K562 (cell line): ENCODE results near the gene ING2. TPM values are rescaled to one million over a fixed set of nuclear protein-coding genes. Genes with fewer than 3 reads are reported as not detected.

ENCODE experiments used
- ATAC-seq: fragments of 200-7000 bp; cut with Tn5 transposase; 3 replicates; pipeline ENCODE4 v1.9.1; 2020; ENCODE audit warnings: moderate library complexity
- BruUV-seq: library from RNA; stranded (reverse); fragments of 400-500 nt; replicated peaks from 2 replicates; lab custom pipeline; 2021; lab: Mats Ljungman, UMichigan
- CTCF ChIA-PET: fragments of 300-600 bp; formaldehyde crosslinking; extraction: SDS; loops from one replicate; lab custom pipeline; 2021; ENCODE audit warnings: low intra/inter-chr PET ratio; lab: Yijun Ruan, JAX
- POLR2A ChIA-PET: fragments of 300-600, 350-650 bp; sonication (Branson Sonifier 250); formaldehyde crosslinking; extraction: SDS; loops from one replicate; lab custom pipeline; 2021; ENCODE audit warnings: antibody characterized with exemption, inconsistent platforms; lab: Yijun Ruan, JAX
- DNase-seq, 4 experiments: peaks; one replicate each; pipeline versions ENCODE4 v3.0.0 to v3.0.0-alpha.2; 2011 to 2018; ENCODE audit warnings: low spot score in 3 of 4, mixed read lengths in 3 of 4; ENCODE audit errors: extremely low read depth in 1 of 4
- FAIRE-seq: peaks from 2 replicates; lab custom pipeline; 2011; peaks lifted over from hg19 to GRCh38; lab: Jason Lieb, UNC
- H2AFZ ChIP-seq: 2 replicates; pipeline ENCODE4 v1.6.0; 2011; ENCODE audit warnings: low read depth, low read length, control low read depth, inconsistent platforms
- H3K27ac ChIP-seq: fragments of 200-600 bp; 3 replicates; pipeline ENCODE4 v1.8.0; 2011; ENCODE audit warnings: low read depth, mild to moderate bottlenecking, control low read depth, inconsistent platforms, low read length, moderate library complexity, mixed read lengths; ENCODE audit errors: extremely low read depth
- H3K27me3 ChIP-seq, 2 experiments: fragments of 300-600 bp in 1 of 2; 2 replicates in 1 of 2; 3 replicates in 1 of 2; pipeline versions ENCODE4 v1.6.0 to v1.8.0; 2011; ENCODE audit warnings: inconsistent platforms in 2 of 2, low read length in 2 of 2, mild to moderate bottlenecking in 1 of 2, mixed read lengths in 1 of 2, moderate library complexity in 1 of 2; ENCODE audit not compliant: control insufficient read depth in 2 of 2, insufficient read depth in 2 of 2
- H3K36me3 ChIP-seq: fragments of 300-600 bp; 3 replicates; pipeline ENCODE4 v1.8.0; 2011; ENCODE audit warnings: mild to moderate bottlenecking, low read length, inconsistent platforms; ENCODE audit not compliant: control insufficient read depth, insufficient read depth
- H3K4me1 ChIP-seq, 2 experiments: fragments of 200-600 bp in 1 of 2; replicated peaks in 1 of 2; 2 replicates in 1 of 2; 3 replicates in 1 of 2; pipeline versions ENCODE4 v1.5.1 to v1.8.0; 2011; ENCODE audit warnings: inconsistent platforms in 2 of 2, low read length in 2 of 2, mild to moderate bottlenecking in 1 of 2, mixed read lengths in 1 of 2, moderate library complexity in 1 of 2; ENCODE audit not compliant: control insufficient read depth in 2 of 2, insufficient read depth in 2 of 2
- H3K4me2 ChIP-seq: 2 replicates; pipeline ENCODE4 v1.6.1; 2011; ENCODE audit warnings: low read length, control low read depth, inconsistent platforms, mixed read lengths; ENCODE audit not compliant: insufficient read depth
- H3K4me3 ChIP-seq: fragments of 200-600 bp; sonication (generic), shearing (Covaris generic); 2 replicates; pipeline ENCODE4 v1.5.1; 2016; ENCODE audit warnings: control low read depth, inconsistent platforms
- H3K79me2 ChIP-seq: fragments of 200-600 bp; 3 replicates; pipeline ENCODE4 v1.8.0; 2011; ENCODE audit warnings: low read length, inconsistent platforms; ENCODE audit not compliant: control insufficient read depth, insufficient read depth
- H3K9ac ChIP-seq, 2 experiments: 2 replicates each; pipeline versions ENCODE4 v1.6.0 to v1.6.1; 2011; ENCODE audit warnings: low read depth in 2 of 2, low read length in 2 of 2, control low read depth in 1 of 2, inconsistent platforms in 1 of 2, mild to moderate bottlenecking in 1 of 2, mixed read lengths in 1 of 2; ENCODE audit not compliant: insufficient read depth in 1 of 2
- H3K9me1 ChIP-seq: one replicate; pipeline ENCODE4 v1.6.0; 2011; ENCODE audit warnings: inconsistent platforms, mild to moderate bottlenecking, low read length, moderate library complexity; ENCODE audit not compliant: control insufficient read depth, insufficient read depth
- H3K9me3 ChIP-seq: replicated peaks from 2 replicates; pipeline ENCODE4 v1.5.1; 2011; ENCODE audit warnings: low read depth, low read length, inconsistent platforms; ENCODE audit not compliant: control insufficient read depth, insufficient read depth
- H4K20me1 ChIP-seq: replicated peaks from 2 replicates; pipeline ENCODE4 v1.6.1; 2011; ENCODE audit warnings: low read length, inconsistent platforms, mixed read lengths; ENCODE audit not compliant: control insufficient read depth, insufficient read depth
- CBFA2T3 ChIP-seq: fragments of 450-650 bp; IDR thresholded peaks from 2 replicates; pipeline ENCODE4 v1.6.1; 2017
- ERF ChIP-seq: fragments of 450-650 bp; formaldehyde crosslinking; IDR thresholded peaks from 2 replicates; pipeline ENCODE4 v1.4.0; 2020; ENCODE audit warnings: mild to moderate bottlenecking, mixed read lengths
- IRF1 ChIP-seq: sonication (generic); formaldehyde crosslinking; IDR thresholded peaks from 2 replicates; pipeline ENCODE4 v1.8.0; 2022; ENCODE audit warnings: missing genetic modification reagents, mild to moderate bottlenecking, borderline replicate concordance
- IRF2 ChIP-seq: sonication (generic); formaldehyde crosslinking; IDR thresholded peaks from 2 replicates; pipeline ENCODE4 v1.8.1; 2022; ENCODE audit warnings: mild to moderate bottlenecking, missing genetic modification reagents
- KDM2B ChIP-seq: fragments of 250-450 bp; sonication (Bioruptor Pico); IDR thresholded peaks from 2 replicates; pipeline ENCODE4 v1.8.0; 2021; ENCODE audit warnings: mild to moderate bottlenecking, moderate library complexity
- KDM4B ChIP-seq, 2 experiments: fragments of 450-650 bp in 1 of 2; sonication (generic) in 1 of 2; IDR thresholded peaks; 2 replicates each; pipeline ENCODE4 v1.6.1; 2016 to 2017; ENCODE audit warnings: borderline replicate concordance in 2 of 2, antibody characterized with exemption in 1 of 2, low read depth in 1 of 2, mild to moderate bottlenecking in 1 of 2
- MYC ChIP-seq, 2 experiments: fragments of 250-450 bp in 1 of 2; sonication (Bioruptor Pico) in 1 of 2; IDR thresholded peaks; 2 replicates each; pipeline versions ENCODE4 v1.5.1 to v1.6.1; 2012 to 2021; ENCODE audit warnings: low read depth in 2 of 2, borderline replicate concordance in 1 of 2, improper control_type of control experiment in 1 of 2, low read length in 1 of 2, mild to moderate bottlenecking in 1 of 2, moderate library complexity in 1 of 2
- NEUROD1 ChIP-seq: fragments of 150-350 bp; IDR thresholded peaks from 2 replicates; pipeline ENCODE4 v1.6.1; 2014; ENCODE audit warnings: borderline replicate concordance, low read length, low read depth; ENCODE audit not compliant: partially characterized antibody
- PHF21A ChIP-seq: fragments of 450-650 bp; IDR thresholded peaks from 2 replicates; pipeline ENCODE4 v1.6.1; 2017; ENCODE audit warnings: low read depth, borderline replicate concordance
- POLR3G ChIP-seq: IDR thresholded peaks from 2 replicates; pipeline ENCODE4 v1.6.1; 2011; ENCODE audit not compliant: insufficient read length, insufficient replicate concordance; ENCODE audit errors: extremely low read depth
- RBM39 ChIP-seq: fragments of 200-400 bp; formaldehyde crosslinking; optimal IDR thresholded peaks from 2 replicates; pipeline ENCODE3; 2018; ENCODE audit warnings: low read depth, low read length
- TAF9B ChIP-seq: fragments of 450-650 bp; IDR thresholded peaks from 2 replicates; pipeline ENCODE4 v1.6.1; 2018; ENCODE audit warnings: mild to moderate bottlenecking; ENCODE audit not compliant: partially characterized antibody
- TSC22D4 ChIP-seq: fragments of 450-650 bp; IDR thresholded peaks from 2 replicates; pipeline ENCODE4 v1.6.1; 2016; ENCODE audit warnings: missing genetic modification characterization, missing biosample characterization, control low read depth
- UBTF ChIP-seq, 2 experiments: IDR thresholded peaks; 2 replicates each; pipeline ENCODE4 v1.6.1; 2012; ENCODE audit warnings: improper control_type of control experiment in 2 of 2, low read depth in 2 of 2, low read length in 2 of 2, borderline replicate concordance in 1 of 2
- ZKSCAN1 ChIP-seq: fragments of 150-350 bp; IDR thresholded peaks from 2 replicates; pipeline ENCODE4 v1.6.1; 2016; ENCODE audit warnings: low read depth, low read length
- ZNF395 ChIP-seq: fragments of 200-800 bp; sonication (Bioruptor generic); IDR thresholded peaks from 2 replicates; pipeline ENCODE4 v1.6.1; 2017; ENCODE audit warnings: missing genetic modification characterization, missing compliant biosample characterization
- ZNF644 ChIP-seq: fragments of 200-800 bp; sonication (Bioruptor generic); IDR thresholded peaks from 2 replicates; pipeline ENCODE4 v1.6.1; 2016; ENCODE audit warnings: low read depth, missing genetic modification characterization, missing compliant biosample characterization
- WGBS: fragments of 100-300 bp; shearing (Covaris generic); methylation state at CpG from one replicate; pipeline ENCODE4 v1.1.6; 2016; ENCODE audit warnings: low coverage, mixed read lengths; ENCODE audit not compliant: insufficient coverage; ENCODE audit errors: missing lambda C conversion rate; 5-methylcytosine and 5-hydroxymethylcytosine counted together
- in situ Hi-C: fragments of 300-500 bp; cut with MboI; formaldehyde crosslinking; loops from 4 replicates; pipeline ENCODE4 v1.15.0; 2018; ENCODE audit warnings: inconsistent platforms, mixed read lengths
- intact Hi-C: fragments of 100-400 bp; cut with micrococcal nuclease; formaldehyde crosslinking; loops from 2 replicates; pipeline ENCODE4 v1.14.2; 2022
- polyA plus RNA-seq, 8 experiments: library from polyadenylated mRNA; depleted of rRNA in 4 of 8; stranded (reverse) in 5 of 8; unstranded in 3 of 8; fragments of >200 nt; fragmentation: Nextera tagmentation in 2 of 8; fragmentation: Illumina TruSeq in 1 of 8; extraction: Ambion mirVana in 2 of 8; extraction: Trizol in 1 of 8; gene quantifications; 2 replicates each; pipeline versions ENCODE4 v1.2.1 to v1.2.3, GENCODE V29; 2011 to 2014; ENCODE audit warnings: inconsistent platforms in 1 of 8, missing spikeins in 1 of 8
- total RNA-seq, 7 experiments: library from RNA; depleted of rRNA in 6 of 7; stranded (reverse); fragments of >200 nt in 6 of 7; fragmentation: Illumina TruSeq in 2 of 7; extraction: Trizol in 2 of 7; gene quantifications; 2 replicates each; pipeline versions ENCODE4 v1.2.1 to v1.2.3, GENCODE V29; 2011 to 2021; ENCODE audit warnings: low replicate concordance in 1 of 7

The ING2 gene
- total and polyA plus RNA-seq, 9 of the 15 experiments (the other 6 are each of a cell fraction or from before 2014, with no cell fraction given): 2.9 to 21.4 (median 12.4) TPM

- Histone ChIP-seq H3K9me1 (no peaks in the 10 kb centered on the region), H3K9me3 (no peaks in the 10 kb centered on the region; the same call in 1 of the 2 replicates), H3K4me2 (no peak overlapping the region), H2AFZ (no peak overlapping the region), H4K20me1 (no peaks in the 10 kb centered on the region; the same call in 1 of the 2 replicates), H3K36me3 (no peaks in the 10 kb centered on the region), H3K27me3 (peaks cover 2 to 4% of the 10 kb centered on the region in 2 experiments; a peak in 2 of 5 replicates), H3K4me1 (no peaks in the 10 kb centered on the region), H3K79me2 (no peaks in the 10 kb centered on the region), H3K9ac (no peak overlapping the region), H3K4me3 (no peak overlapping the region), H3K27ac (no peak overlapping the region)
- DNase-seq (no peak), ATAC-seq (no peak), FAIRE-seq (no peak)
- POLR2A ChIA-PET: interaction anchor here (1.1 kb wide), 1 partner anchor 15 kb away, joined by 3 read pairs; no protein-coding TSS in a partner anchor
- BruUV-seq: no TSS peak
- intact Hi-C loops (no loop called here), in situ Hi-C loops (no loop called here)
- 2% methylated on average over 5 of the region's 5 CpGs for WGBS
- no peak for TF ChIP-seq TAF9B
- TF ChIP-seq POLR3G: no peak
- no peak for TF ChIP-seq RBM39
- TF ChIP-seq ZNF395 (CRISPR knock-in tag): no peak
- TF ChIP-seq MYC (IDR thresholded peaks at IDR 0.05; ENCODE audit: low read depth, low read length): no peak
- TF ChIP-seq MYC (CRISPR knock-in tag; IDR thresholded peaks at IDR 0.05; ENCODE audit: borderline replicate concordance, low read depth): no peak
- no peak for TF ChIP-seq IRF1 (CRISPR knock-in tag)
- TF ChIP-seq KDM4B (IDR thresholded peaks at IDR 0.05; ENCODE audit: borderline replicate concordance in 2 of 2, low read depth in 1 of 2): no peak
- TF ChIP-seq TSC22D4 (tag): no peak
- no peak for TF ChIP-seq ZKSCAN1
- TF ChIP-seq ERF (CRISPR knock-in tag): no peak
- TF ChIP-seq PHF21A: no peak
- TF ChIP-seq CBFA2T3: no peak
- no peak for TF ChIP-seq UBTF (IDR thresholded peaks at IDR 0.05; ENCODE audit: borderline replicate concordance in 1 of 2, low read depth in 2 of 2, low read length in 2 of 2)
- no peak for TF ChIP-seq KDM2B (CRISPR knock-in tag)
- TF ChIP-seq IRF2 (CRISPR knock-in tag): no peak
- no peak for TF ChIP-seq NEUROD1
- no peak for TF ChIP-seq ZNF644
- CTCF ChIA-PET: no interaction called here
Observed at GRCh38 chr4:183550345-183551093, 45.7 kb downstream of the ING2 start.
